Measurements from ENCODE around the gene SEMA3C. TPM values are rescaled to one million over a fixed set of nuclear protein-coding genes. Genes with fewer than 3 reads are reported as not detected.
A peak's percentile ranks its signal among the peaks of the same experiment; 100 is the strongest.

Gene SEMA3C
- total RNA-seq, 1 donor from 2014 or later: 148 TPM

GRCh38 chr7:80943342-80943741, 24.5 kb upstream of the SEMA3C start:
- Histone ChIP-seq H3K36me3 (ENCODE audit: insufficient read depth, low read length) (no peaks in the 10 kb centered on the region), H3K27me3 (ENCODE audit: insufficient read depth, low read length) (no peaks in the 10 kb centered on the region), H3K27ac (ENCODE audit: low read depth, low read length) (peak overlapping the region; percentile 88), H3K79me2 (ENCODE audit: insufficient read depth, low read length) (no peaks in the 10 kb centered on the region), H3K9me3 (ENCODE audit: insufficient read depth, low read depth, low read length) (no peaks in the 10 kb centered on the region), H2AFZ (ENCODE audit: low read depth, low read length) (peak overlapping the region; percentile 20), H3K9ac (ENCODE audit: low read length) (no peak overlapping the region), H4K20me1 (ENCODE audit: insufficient read depth, low read length) (no peaks in the 10 kb centered on the region), H3K4me1 (ENCODE audit: insufficient read depth, low read length) (peaks cover 26% of the 10 kb centered on the region), H3K4me3 (ENCODE audit: insufficient read depth, low read depth, low read length) (no peak overlapping the region), H3K4me2 (ENCODE audit: low read length) (peak overlapping the region; percentile 75)
- no peak for FAIRE-seq
- no peak for DNase-seq (ENCODE audit: low read depth)
- Mint-ChIP-seq H3K27ac (ENCODE audit: unreplicated experiment) (peak overlapping the region; percentile 99), H3K36me3 (ENCODE audit: low read depth, unreplicated experiment) (no peaks in the 10 kb centered on the region), H3K27me3 (ENCODE audit: low read depth, unreplicated experiment) (no peaks in the 10 kb centered on the region), H3K4me1 (ENCODE audit: low read depth, unreplicated experiment) (peaks cover 27% of the 10 kb centered on the region), H3K9me3 (ENCODE audit: unreplicated experiment) (no peaks in the 10 kb centered on the region), H3K4me3 (ENCODE audit: unreplicated experiment) (no peak overlapping the region)
- TF ChIP-seq CTCF (IDR thresholded peaks at IDR 0.05; ENCODE audit: insufficient read depth, low read depth, low read length): no peak
- no peak for TF ChIP-seq EZH2 (IDR thresholded peaks at IDR 0.05; ENCODE audit: insufficient read depth, low read length)

- no peaks in the 10 kb centered on the region for H3K9me3 ChIP-seq (ENCODE audit: insufficient read depth, low read depth, low read length)
- no peaks in the 10 kb centered on the region for H3K79me2 ChIP-seq (ENCODE audit: insufficient read depth, low read length)
- H3K9ac ChIP-seq (ENCODE audit: low read length): peak overlapping the region; percentile 69
- peaks cover 26% of the 10 kb centered on the region for H3K4me1 ChIP-seq (ENCODE audit: insufficient read depth, low read length)
- H3K9me3 Mint-ChIP-seq (ENCODE audit: unreplicated experiment): no peaks in the 10 kb centered on the region
- TF ChIP-seq EZH2 (IDR thresholded peaks at IDR 0.05; ENCODE audit: insufficient read depth, low read length): no peak
- TF ChIP-seq CTCF (IDR thresholded peaks at IDR 0.05; ENCODE audit: insufficient read depth, low read depth, low read length): no peak
- no peaks in the 10 kb centered on the region for H3K27me3 ChIP-seq (ENCODE audit: insufficient read depth, low read length)
- peaks cover 27% of the 10 kb centered on the region for H3K4me1 Mint-ChIP-seq (ENCODE audit: low read depth, unreplicated experiment)
- peak overlapping the region; percentile 99 for H3K27ac Mint-ChIP-seq (ENCODE audit: unreplicated experiment)
- no peaks in the 10 kb centered on the region for H3K27me3 Mint-ChIP-seq (ENCODE audit: low read depth, unreplicated experiment)
- H3K27ac ChIP-seq (ENCODE audit: low read depth, low read length): peak overlapping the region; percentile 88
- H3K4me3 Mint-ChIP-seq (ENCODE audit: unreplicated experiment): peak overlapping the region; percentile 11
- H3K4me2 ChIP-seq (ENCODE audit: low read length): peak overlapping the region; percentile 75
- H2AFZ ChIP-seq (ENCODE audit: low read depth, low read length): no peak overlapping the region
- H4K20me1 ChIP-seq (ENCODE audit: insufficient read depth, low read length): no peaks in the 10 kb centered on the region
- no peak overlapping the region for H3K4me3 ChIP-seq (ENCODE audit: insufficient read depth, low read depth, low read length)
- H3K36me3 Mint-ChIP-seq (ENCODE audit: low read depth, unreplicated experiment): no peaks in the 10 kb centered on the region
- peak; percentile 100 for FAIRE-seq
- peak; percentile 98 for DNase-seq (ENCODE audit: low read depth)
- no peaks in the 10 kb centered on the region for H3K36me3 ChIP-seq (ENCODE audit: insufficient read depth, low read length)
Measured at GRCh38 chr7:80942261-80943041, 23.6 kb upstream of the SEMA3C start.

GRCh38 chr7:80941208-80941758, 22.4 kb upstream of the SEMA3C start:
- Mint-ChIP-seq H3K4me1 (ENCODE audit: low read depth, unreplicated experiment) (peaks cover 27% of the 10 kb centered on the region), H3K9me3 (ENCODE audit: unreplicated experiment) (no peaks in the 10 kb centered on the region), H3K4me3 (ENCODE audit: unreplicated experiment) (no peak overlapping the region), H3K36me3 (ENCODE audit: low read depth, unreplicated experiment) (no peaks in the 10 kb centered on the region), H3K27ac (ENCODE audit: unreplicated experiment) (peak overlapping the region; percentile 93), H3K27me3 (ENCODE audit: low read depth, unreplicated experiment) (no peaks in the 10 kb centered on the region)
- H3K4me1 ChIP-seq (ENCODE audit: insufficient read depth, low read length): peaks cover 26% of the 10 kb centered on the region
- H3K36me3 ChIP-seq (ENCODE audit: insufficient read depth, low read length): no peaks in the 10 kb centered on the region
- DNase-seq (ENCODE audit: low read depth) (peak; percentile 79), FAIRE-seq (peak; percentile 43)
- H3K9me3 ChIP-seq (ENCODE audit: insufficient read depth, low read depth, low read length): no peaks in the 10 kb centered on the region
- no peak overlapping the region for H2AFZ ChIP-seq (ENCODE audit: low read depth, low read length)
- H3K4me3 ChIP-seq (ENCODE audit: insufficient read depth, low read depth, low read length): no peak overlapping the region
- peak overlapping the region; percentile 50 for H3K9ac ChIP-seq (ENCODE audit: low read length)
- peak overlapping the region; percentile 47 for H3K4me2 ChIP-seq (ENCODE audit: low read length)
- TF ChIP-seq EZH2 (IDR thresholded peaks at IDR 0.05; ENCODE audit: insufficient read depth, low read length) (no peak), CTCF (IDR thresholded peaks at IDR 0.05; ENCODE audit: insufficient read depth, low read depth, low read length) (no peak)
- H3K79me2 ChIP-seq (ENCODE audit: insufficient read depth, low read length): no peaks in the 10 kb centered on the region
- no peaks in the 10 kb centered on the region for H3K27me3 ChIP-seq (ENCODE audit: insufficient read depth, low read length)
- peak overlapping the region; percentile 88 for H3K27ac ChIP-seq (ENCODE audit: low read depth, low read length)
- H4K20me1 ChIP-seq (ENCODE audit: insufficient read depth, low read length): no peaks in the 10 kb centered on the region
